HL-60 (cell line): Measurements from ENCODE around the gene TBC1D20.
A peak's percentile ranks its signal among the peaks of the same experiment; 100 is the strongest.
"Not testable (repeated sequence)": the region's sequence is repeated elsewhere in the genome, so short reads cannot be mapped to it uniquely, and the experiment has no call there.

Experiments
- DNase-seq, 2 experiments: peaks; one replicate each; pipeline ENCODE4 v3.0.0-alpha.2; 2010 to 2020; ENCODE audit warnings: low read depth in 1 of 2, low spot score in 1 of 2
- H3K27ac ChIP-seq: fragments of 250-450 bp; sonication (Bioruptor Pico); replicated peaks from 2 replicates; pipeline ENCODE4 v1.5.1; 2020; ENCODE audit warnings: mild to moderate bottlenecking, moderate library complexity
- H3K27me3 ChIP-seq: fragments of 250-450 bp; sonication (Bioruptor Pico); 2 replicates; pipeline ENCODE4 v1.5.1; 2021; ENCODE audit warnings: mild to moderate bottlenecking, moderate library complexity; ENCODE audit not compliant: insufficient read depth, poor library complexity, severe bottlenecking
- H3K4me3 ChIP-seq: replicated peaks from 2 replicates; pipeline ENCODE4 v1.5.1; 2011; ENCODE audit warnings: mild to moderate bottlenecking, control low read depth, low read length; ENCODE audit not compliant: insufficient read depth
- GABPA ChIP-seq: IDR thresholded peaks from 2 replicates; pipeline ENCODE4 v1.6.1; 2012; ENCODE audit warnings: low read depth
- POLR2AphosphoS5 ChIP-seq: IDR thresholded peaks from 2 replicates; pipeline ENCODE4 v1.6.1; 2012; ENCODE audit warnings: low read depth
- SPI1 ChIP-seq: IDR thresholded peaks from 2 replicates; pipeline ENCODE4 v1.6.1; 2012; ENCODE audit warnings: low read depth, mild to moderate bottlenecking, borderline replicate concordance
- TF ChIP-seq, protein P1 (sequence below): IDR thresholded peaks from 2 replicates; pipeline ENCODE4 v1.6.1; 2012; ENCODE audit warnings: low read depth; ENCODE audit not compliant: insufficient replicate concordance
- TF ChIP-seq, protein P2 (sequence below): IDR thresholded peaks from one replicate; pipeline ENCODE4 v1.5.1; 2011; ENCODE audit warnings: low read length, control low read depth, inconsistent platforms; ENCODE audit not compliant: insufficient read depth

The TBC1D20 gene

DNA sequence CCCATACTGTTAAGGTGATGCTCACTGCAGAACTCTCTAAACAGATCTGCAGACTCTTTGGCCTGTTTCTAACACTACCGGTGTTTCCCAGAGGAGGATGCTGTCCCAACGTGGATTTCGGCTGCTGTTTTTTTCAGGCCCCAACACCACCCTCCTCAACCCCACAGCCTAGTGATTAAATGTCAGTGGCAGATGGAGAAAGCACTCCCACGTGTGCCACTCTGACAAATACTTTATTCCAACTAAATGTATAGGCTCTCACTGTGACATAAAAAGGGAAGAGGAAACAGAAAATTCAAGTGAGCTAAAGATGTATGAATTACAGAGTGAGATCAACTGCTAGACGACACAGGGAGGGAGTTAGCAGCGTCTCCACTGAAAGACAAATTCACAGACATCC, 3.6 kb downstream of the TBC1D20 start:
- H3K4me3 ChIP-seq = no peak overlapping the region
- H3K27me3 ChIP-seq = no peaks in the 10 kb centered on the region
- TF ChIP-seq, protein P1, sequence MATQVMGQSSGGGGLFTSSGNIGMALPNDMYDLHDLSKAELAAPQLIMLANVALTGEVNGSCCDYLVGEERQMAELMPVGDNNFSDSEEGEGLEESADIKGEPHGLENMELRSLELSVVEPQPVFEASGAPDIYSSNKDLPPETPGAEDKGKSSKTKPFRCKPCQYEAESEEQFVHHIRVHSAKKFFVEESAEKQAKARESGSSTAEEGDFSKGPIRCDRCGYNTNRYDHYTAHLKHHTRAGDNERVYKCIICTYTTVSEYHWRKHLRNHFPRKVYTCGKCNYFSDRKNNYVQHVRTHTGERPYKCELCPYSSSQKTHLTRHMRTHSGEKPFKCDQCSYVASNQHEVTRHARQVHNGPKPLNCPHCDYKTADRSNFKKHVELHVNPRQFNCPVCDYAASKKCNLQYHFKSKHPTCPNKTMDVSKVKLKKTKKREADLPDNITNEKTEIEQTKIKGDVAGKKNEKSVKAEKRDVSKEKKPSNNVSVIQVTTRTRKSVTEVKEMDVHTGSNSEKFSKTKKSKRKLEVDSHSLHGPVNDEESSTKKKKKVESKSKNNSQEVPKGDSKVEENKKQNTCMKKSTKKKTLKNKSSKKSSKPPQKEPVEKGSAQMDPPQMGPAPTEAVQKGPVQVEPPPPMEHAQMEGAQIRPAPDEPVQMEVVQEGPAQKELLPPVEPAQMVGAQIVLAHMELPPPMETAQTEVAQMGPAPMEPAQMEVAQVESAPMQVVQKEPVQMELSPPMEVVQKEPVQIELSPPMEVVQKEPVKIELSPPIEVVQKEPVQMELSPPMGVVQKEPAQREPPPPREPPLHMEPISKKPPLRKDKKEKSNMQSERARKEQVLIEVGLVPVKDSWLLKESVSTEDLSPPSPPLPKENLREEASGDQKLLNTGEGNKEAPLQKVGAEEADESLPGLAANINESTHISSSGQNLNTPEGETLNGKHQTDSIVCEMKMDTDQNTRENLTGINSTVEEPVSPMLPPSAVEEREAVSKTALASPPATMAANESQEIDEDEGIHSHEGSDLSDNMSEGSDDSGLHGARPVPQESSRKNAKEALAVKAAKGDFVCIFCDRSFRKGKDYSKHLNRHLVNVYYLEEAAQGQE = no peak
- peak; percentile 52; the same call in 1 of the 2 replicates for TF ChIP-seq SPI1
- no peak overlapping the region for H3K27ac ChIP-seq
- no peak for DNase-seq

DNA sequence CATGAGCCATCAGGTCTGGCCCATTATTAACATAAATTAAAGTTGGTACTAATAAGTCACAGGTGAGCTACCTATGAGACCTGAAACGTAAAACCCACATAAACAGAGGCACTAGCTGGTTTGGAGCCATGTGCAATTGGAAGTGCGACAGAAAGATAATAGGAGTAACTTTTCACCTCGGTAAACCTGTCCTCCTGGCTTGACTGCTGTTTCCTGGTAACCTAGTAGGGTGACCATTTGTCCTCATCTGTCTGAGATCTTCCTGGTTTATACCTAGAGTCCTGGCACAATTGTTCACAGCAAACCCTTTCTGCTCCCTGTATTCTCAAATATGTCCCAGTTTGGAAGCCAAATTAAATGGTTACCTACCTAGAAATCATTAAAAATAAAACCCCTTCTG, 7.4 kb downstream of the TBC1D20 start:
- TF ChIP-seq POLR2AphosphoS5 (no peak), GABPA (no peak), SPI1 (no peak)
- TF ChIP-seq, protein P2, sequence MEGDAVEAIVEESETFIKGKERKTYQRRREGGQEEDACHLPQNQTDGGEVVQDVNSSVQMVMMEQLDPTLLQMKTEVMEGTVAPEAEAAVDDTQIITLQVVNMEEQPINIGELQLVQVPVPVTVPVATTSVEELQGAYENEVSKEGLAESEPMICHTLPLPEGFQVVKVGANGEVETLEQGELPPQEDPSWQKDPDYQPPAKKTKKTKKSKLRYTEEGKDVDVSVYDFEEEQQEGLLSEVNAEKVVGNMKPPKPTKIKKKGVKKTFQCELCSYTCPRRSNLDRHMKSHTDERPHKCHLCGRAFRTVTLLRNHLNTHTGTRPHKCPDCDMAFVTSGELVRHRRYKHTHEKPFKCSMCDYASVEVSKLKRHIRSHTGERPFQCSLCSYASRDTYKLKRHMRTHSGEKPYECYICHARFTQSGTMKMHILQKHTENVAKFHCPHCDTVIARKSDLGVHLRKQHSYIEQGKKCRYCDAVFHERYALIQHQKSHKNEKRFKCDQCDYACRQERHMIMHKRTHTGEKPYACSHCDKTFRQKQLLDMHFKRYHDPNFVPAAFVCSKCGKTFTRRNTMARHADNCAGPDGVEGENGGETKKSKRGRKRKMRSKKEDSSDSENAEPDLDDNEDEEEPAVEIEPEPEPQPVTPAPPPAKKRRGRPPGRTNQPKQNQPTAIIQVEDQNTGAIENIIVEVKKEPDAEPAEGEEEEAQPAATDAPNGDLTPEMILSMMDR = no peak
- TF ChIP-seq, protein P1 = no peak
- H3K27ac ChIP-seq = no peak overlapping the region
- no peak overlapping the region for H3K4me3 ChIP-seq

DNA sequence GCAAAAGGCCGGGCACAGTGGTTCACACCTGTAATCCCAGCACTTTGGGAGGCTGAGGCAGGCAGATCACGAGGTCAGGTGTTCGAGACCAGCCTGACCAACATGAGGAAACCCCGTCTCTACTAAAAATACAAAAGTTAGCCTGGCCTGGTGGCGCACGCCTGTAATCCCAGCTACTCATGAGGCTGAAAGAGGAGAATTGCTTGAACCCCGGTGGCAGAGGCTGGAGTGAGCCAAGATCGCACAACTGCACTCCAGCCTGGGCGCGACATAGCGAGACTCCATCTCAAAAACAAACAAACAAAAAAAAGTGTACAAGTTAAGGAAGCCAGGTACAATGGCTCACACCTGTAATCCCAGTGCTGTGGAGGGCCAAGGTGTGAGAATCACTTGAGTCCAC, 10.3 kb downstream of the TBC1D20 start:
- H3K27ac ChIP-seq, H3K27me3 ChIP-seq, DNase-seq, H3K4me3 ChIP-seq: not testable (repeated sequence)

More for the DNA sequence above, 7.4 kb downstream of the TBC1D20 start:
- DNase-seq = no peak
- H3K27me3 ChIP-seq = no peaks in the 10 kb centered on the region

DNA sequence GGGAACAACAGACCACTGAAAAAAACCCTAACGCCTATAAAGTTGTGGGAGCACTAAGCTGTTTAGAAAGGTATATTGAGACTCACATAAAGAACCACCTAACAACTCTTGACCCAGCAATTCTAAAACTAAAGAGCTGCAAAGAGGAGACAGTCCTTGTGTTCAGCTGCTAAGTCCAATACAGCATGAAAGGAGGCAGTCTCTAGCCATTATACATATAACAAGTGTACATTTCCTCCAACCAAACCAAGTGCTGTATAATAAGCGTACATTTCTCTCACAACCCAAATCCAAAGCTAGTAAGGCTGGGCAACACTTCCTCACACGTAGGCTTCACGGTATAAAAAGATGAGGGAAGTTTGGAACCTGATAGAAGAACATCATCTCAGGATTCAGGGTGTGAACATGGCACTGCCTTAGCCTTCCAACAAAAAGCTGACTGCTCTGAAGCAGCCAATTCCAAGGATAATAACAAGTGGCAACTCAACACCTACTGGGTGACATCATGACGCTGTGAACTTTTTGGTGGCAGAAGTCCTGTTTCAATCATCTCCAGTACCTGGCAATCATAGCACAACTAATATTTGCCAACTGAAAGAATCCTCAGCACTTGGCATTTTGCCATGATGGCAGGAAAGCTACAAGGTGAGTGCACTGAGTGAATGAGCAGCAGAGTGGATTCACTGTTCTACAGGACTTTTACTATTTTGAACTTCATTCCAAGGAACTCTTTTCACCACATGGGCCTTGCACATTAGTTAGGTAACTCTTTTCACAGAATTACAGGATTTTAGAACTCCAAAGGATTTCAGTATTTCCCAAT, 16.6 kb downstream of the TBC1D20 start:
- TF ChIP-seq GABPA (no peak), SPI1 (no peak), POLR2AphosphoS5 (no peak)
- TF ChIP-seq, protein P1 = no peak
- TF ChIP-seq, protein P2 = no peak
- H3K4me3 ChIP-seq = no peak overlapping the region
- DNase-seq = no peak
- H3K27me3 ChIP-seq = no peaks in the 10 kb centered on the region
- H3K27ac ChIP-seq = no peak overlapping the region
